Panc1 (cell line): Measurements from ENCODE around the gene SIGMAR1.

Experiments
- CTCF ChIP-seq: fragments of 450-650 bp; IDR thresholded peaks from 2 replicates; pipeline ENCODE4 v1.5.1; 2017; ENCODE audit warnings: mild to moderate bottlenecking
- POLR2AphosphoS5 ChIP-seq: IDR thresholded peaks from 2 replicates; pipeline ENCODE4 v1.6.1; 2012; ENCODE audit warnings: mild to moderate bottlenecking, low read depth, low read length, moderate library complexity
- SIN3A ChIP-seq: IDR thresholded peaks from 2 replicates; pipeline ENCODE4 v1.6.1; 2012; ENCODE audit warnings: low read depth, mild to moderate bottlenecking, low read length, moderate library complexity, borderline replicate concordance; ENCODE audit not compliant: insufficient read depth

DNA sequence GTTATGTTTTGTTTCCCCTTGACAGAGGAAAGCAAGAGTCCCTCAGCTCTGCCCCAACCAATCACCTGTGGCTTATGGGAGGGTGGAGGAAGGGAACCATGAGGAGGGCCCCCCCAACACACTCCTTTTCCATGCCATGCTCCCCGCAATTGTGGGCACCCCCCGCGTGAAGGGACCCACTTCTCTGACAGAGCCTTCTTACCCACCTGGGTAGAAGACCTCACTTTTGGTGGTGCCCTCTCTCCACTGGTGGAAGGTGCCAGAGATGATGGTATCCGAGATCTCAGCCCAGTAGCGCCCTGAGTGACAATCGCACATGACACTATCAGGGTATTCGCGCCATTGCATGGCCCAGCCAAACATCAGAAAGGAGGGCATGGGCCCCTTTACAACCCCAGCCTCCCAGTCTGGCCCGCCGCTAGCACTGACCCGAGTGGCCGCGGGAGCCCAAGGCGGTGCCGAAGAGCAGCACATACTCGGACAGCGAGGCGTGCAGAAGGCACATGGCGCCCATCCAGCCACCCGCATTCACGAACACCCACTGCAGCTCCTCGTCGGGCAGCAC lies 714 bp downstream of the SIGMAR1 start:
- TF ChIP-seq CTCF (no peak), SIN3A (no peak), POLR2AphosphoS5 (no peak)
